Measurements from ENCODE around the gene ZNF407.
A peak's percentile ranks its signal among the peaks of the same experiment; 100 is the strongest.

The ZNF407 gene

DNA sequence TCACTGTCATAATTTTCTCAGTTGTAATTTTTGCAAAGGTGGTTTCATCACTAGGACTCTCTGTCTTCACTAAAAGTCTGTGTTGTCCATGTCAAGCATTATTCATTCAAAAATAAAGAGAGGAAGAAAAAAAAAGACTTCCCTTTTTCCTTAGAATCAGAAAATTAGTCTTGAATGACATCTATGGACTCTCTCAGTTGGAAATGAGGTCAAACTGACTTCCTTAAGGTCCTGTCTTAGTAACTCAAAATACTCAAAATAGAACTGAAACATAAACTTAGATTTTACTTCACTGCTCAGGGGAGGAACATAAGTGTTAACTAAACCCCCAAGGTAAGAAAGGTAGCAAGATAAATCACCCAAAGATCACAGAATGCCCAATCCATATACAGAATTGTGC, 2.2 kb upstream of the ZNF407 start:
- ATAC-seq: no peak
- no peak for TF ChIP-seq ZFP3 (CRISPR knock-in tag; IDR thresholded peaks at IDR 0.05)
- TF ChIP-seq, protein P1, sequence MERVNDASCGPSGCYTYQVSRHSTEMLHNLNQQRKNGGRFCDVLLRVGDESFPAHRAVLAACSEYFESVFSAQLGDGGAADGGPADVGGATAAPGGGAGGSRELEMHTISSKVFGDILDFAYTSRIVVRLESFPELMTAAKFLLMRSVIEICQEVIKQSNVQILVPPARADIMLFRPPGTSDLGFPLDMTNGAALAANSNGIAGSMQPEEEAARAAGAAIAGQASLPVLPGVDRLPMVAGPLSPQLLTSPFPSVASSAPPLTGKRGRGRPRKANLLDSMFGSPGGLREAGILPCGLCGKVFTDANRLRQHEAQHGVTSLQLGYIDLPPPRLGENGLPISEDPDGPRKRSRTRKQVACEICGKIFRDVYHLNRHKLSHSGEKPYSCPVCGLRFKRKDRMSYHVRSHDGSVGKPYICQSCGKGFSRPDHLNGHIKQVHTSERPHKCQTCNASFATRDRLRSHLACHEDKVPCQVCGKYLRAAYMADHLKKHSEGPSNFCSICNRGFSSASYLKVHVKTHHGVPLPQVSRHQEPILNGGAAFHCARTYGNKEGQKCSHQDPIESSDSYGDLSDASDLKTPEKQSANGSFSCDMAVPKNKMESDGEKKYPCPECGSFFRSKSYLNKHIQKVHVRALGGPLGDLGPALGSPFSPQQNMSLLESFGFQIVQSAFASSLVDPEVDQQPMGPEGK (CRISPR knock-in tag; IDR thresholded peaks at IDR 0.05; ENCODE audit: borderline replicate concordance): no peak

DNA sequence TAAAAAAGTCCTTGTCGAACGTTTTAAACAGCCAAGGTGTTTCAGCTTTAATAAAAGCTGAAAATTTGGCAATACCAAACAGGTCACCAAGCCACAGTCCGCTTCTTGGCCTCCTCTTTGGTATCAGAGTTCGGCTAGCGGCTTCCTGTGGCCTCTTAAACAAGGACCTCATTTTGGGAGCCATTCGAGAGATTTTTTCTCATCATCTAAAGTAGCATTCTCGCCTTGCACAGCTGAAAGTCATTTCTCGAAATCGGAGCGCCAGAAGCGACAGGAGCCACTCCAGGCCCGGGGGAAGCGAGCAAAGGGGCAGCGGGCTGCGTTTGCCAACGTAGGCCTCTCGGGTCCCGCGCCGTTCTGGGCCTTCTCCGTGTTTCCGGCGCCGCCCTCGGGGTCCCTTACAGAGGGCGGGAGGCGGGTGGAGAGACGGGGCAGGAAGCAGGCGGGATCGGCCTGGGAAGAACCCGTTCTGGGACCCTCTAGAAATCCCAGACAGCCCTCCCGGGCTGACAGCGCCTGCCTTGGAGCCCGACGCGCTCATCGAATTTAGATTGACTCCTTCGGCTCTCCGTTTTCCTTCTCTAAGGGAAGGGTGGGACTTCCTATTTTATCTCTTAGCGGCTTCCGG, 522 bp upstream of the ZNF407 start:
- ATAC-seq: peak; percentile 55
- TF ChIP-seq GLIS3 (CRISPR knock-in tag; IDR thresholded peaks at IDR 0.05): no peak
- TF ChIP-seq ESRRG (CRISPR knock-in tag; IDR thresholded peaks at IDR 0.05): no peak
- TF ChIP-seq ZFP3 (CRISPR knock-in tag; IDR thresholded peaks at IDR 0.05): no peak
- no peak for TF ChIP-seq ISL1 (CRISPR knock-in tag; IDR thresholded peaks at IDR 0.05)
- TF ChIP-seq PPARA (CRISPR knock-in tag; IDR thresholded peaks at IDR 0.05; ENCODE audit: borderline replicate concordance): no peak
- no peak for TF ChIP-seq SNAI2 (CRISPR knock-in tag; IDR thresholded peaks at IDR 0.05)
- no peak; the same call in 1 of the 2 replicates for TF ChIP-seq ZNF70 (CRISPR knock-in tag; IDR thresholded peaks at IDR 0.05)
- no peak for TF ChIP-seq TCF4 (CRISPR knock-in tag; IDR thresholded peaks at IDR 0.05; ENCODE audit: borderline replicate concordance)
- no peak for TF ChIP-seq CSRNP3 (CRISPR knock-in tag; IDR thresholded peaks at IDR 0.05)
- no peak for TF ChIP-seq CSDC2 (CRISPR knock-in tag; IDR thresholded peaks at IDR 0.05)
- no peak for TF ChIP-seq RARB (CRISPR knock-in tag; IDR thresholded peaks at IDR 0.05)
- no peak for TF ChIP-seq BACH2 (CRISPR knock-in tag; IDR thresholded peaks at IDR 0.05; ENCODE audit: borderline replicate concordance)
- TF ChIP-seq TOX (CRISPR knock-in tag; IDR thresholded peaks at IDR 0.05; ENCODE audit: borderline replicate concordance): no peak
- TF ChIP-seq ZC3H10 (CRISPR knock-in tag; IDR thresholded peaks at IDR 0.05): no peak
- TF ChIP-seq, protein P2, sequence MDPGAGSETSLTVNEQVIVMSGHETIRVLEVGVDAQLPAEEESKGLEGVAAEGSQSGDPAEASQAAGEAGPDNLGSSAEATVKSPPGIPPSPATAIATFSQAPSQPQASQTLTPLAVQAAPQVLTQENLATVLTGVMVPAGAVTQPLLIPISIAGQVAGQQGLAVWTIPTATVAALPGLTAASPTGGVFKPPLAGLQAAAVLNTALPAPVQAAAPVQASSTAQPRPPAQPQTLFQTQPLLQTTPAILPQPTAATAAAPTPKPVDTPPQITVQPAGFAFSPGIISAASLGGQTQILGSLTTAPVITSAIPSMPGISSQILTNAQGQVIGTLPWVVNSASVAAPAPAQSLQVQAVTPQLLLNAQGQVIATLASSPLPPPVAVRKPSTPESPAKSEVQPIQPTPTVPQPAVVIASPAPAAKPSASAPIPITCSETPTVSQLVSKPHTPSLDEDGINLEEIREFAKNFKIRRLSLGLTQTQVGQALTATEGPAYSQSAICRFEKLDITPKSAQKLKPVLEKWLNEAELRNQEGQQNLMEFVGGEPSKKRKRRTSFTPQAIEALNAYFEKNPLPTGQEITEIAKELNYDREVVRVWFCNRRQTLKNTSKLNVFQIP (CRISPR knock-in tag; IDR thresholded peaks at IDR 0.05; ENCODE audit: borderline replicate concordance, low read depth): no peak
- TF ChIP-seq ZNF8 (CRISPR knock-in tag; IDR thresholded peaks at IDR 0.05): no peak
- TF ChIP-seq ZNF565 (CRISPR knock-in tag; conservative IDR thresholded peaks at IDR 0.05; ENCODE audit: low read depth): no peak
- no peak for TF ChIP-seq ZFP30 (CRISPR knock-in tag; IDR thresholded peaks at IDR 0.05)
- TF ChIP-seq, protein P1 (CRISPR knock-in tag; IDR thresholded peaks at IDR 0.05; ENCODE audit: borderline replicate concordance): no peak
- no peak for TF ChIP-seq OSR1 (CRISPR knock-in tag; IDR thresholded peaks at IDR 0.05)

- TF ChIP-seq, protein P1 (CRISPR knock-in tag; IDR thresholded peaks at IDR 0.05; ENCODE audit: borderline replicate concordance): no peak
- TF ChIP-seq TCF4 (CRISPR knock-in tag; IDR thresholded peaks at IDR 0.05; ENCODE audit: borderline replicate concordance): 0 out of 2 replicates have a peak, but pooled peaks have one; percentile 26
- peak; percentile 72 for ATAC-seq
Measured at GRCh38 chr18:74598350-74599001, 806 bp downstream of the ZNF407 start.
